Hindlimb muscle (tissue), 1 donor: Measurements from ENCODE around the gene SLC22A3. TPM values are rescaled to one million over a fixed set of nuclear protein-coding genes. Genes with fewer than 3 reads are reported as not detected.
"Not testable (repeated sequence)": the region's sequence is repeated elsewhere in the genome, so short reads cannot be mapped to it uniquely, and the experiment has no call there.

Experiments
- DNase-seq: peaks from one replicate; pipeline ENCODE4 v3.0.0-alpha.2; 2013
- polyA plus RNA-seq: library from polyadenylated mRNA; unstranded; fragments of 120-200 nt; gene quantifications from one replicate; pipeline ENCODE4 v1.2.1, GENCODE V29; 2013; ENCODE audit not compliant: insufficient read length

The SLC22A3 gene, protein sequence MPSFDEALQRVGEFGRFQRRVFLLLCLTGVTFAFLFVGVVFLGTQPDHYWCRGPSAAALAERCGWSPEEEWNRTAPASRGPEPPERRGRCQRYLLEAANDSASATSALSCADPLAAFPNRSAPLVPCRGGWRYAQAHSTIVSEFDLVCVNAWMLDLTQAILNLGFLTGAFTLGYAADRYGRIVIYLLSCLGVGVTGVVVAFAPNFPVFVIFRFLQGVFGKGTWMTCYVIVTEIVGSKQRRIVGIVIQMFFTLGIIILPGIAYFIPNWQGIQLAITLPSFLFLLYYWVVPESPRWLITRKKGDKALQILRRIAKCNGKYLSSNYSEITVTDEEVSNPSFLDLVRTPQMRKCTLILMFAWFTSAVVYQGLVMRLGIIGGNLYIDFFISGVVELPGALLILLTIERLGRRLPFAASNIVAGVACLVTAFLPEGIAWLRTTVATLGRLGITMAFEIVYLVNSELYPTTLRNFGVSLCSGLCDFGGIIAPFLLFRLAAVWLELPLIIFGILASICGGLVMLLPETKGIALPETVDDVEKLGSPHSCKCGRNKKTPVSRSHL
- 8.7 TPM for polyA plus RNA-seq

DNA sequence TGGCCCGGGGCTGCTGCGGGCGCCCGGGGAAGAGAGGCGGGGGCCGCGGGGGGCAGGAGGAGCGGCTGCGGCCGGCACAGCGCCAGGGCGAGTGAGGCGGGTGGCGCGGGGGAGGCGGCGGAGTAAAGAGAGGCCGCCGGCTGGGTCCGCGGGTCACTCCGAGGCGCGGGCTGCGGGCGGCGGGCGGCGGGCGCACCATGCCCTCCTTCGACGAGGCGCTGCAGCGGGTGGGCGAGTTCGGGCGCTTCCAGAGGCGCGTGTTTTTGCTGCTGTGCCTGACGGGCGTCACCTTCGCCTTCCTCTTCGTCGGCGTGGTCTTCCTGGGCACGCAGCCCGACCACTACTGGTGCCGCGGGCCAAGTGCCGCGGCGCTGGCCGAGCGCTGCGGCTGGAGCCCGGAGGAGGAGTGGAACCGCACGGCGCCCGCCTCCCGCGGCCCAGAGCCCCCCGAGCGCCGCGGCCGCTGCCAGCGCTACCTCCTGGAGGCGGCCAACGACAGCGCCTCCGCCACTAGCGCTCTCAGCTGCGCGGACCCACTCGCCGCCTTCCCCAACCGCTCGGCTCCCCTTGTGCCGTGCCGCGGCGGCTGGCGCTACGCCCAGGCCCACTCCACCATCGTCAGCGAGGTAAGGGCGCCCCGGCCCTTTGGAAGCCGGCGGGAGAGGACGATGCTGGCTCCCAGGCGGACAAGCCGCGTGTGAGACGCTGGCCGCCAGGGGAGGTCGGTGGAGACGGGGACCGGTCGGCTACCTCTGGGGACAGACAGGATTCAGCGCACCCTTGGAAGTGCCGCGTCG, at the start of gene SLC22A3:
Gene SLC22A3, plus strand, starts transcription at position 156 of the 797 bp plus-strand sequence. Its CDS starts 42 bp downstream, at position 198.
- peak; percentile 41 for DNase-seq

DNA sequence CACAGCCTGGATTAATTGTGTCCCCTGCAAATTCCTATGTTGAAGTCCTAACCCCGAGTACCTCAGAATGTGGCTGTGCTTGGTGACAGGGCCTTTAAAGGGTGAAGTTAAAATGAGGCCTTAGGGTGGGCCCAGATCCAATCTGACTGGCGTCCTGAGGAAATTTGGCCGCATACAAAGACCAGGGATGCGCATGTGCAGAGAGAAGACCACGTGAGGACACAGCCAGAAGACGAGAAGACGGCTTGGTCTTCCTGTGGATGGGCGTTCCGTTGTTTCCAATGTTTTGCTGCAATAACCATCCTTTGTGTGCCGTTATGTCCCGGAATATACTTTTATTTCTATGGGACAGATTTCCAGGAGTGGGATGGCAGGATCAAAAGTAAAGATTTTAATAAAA, 48.6 kb upstream of the SLC22A3 start:
- DNase-seq = no peak

DNA sequence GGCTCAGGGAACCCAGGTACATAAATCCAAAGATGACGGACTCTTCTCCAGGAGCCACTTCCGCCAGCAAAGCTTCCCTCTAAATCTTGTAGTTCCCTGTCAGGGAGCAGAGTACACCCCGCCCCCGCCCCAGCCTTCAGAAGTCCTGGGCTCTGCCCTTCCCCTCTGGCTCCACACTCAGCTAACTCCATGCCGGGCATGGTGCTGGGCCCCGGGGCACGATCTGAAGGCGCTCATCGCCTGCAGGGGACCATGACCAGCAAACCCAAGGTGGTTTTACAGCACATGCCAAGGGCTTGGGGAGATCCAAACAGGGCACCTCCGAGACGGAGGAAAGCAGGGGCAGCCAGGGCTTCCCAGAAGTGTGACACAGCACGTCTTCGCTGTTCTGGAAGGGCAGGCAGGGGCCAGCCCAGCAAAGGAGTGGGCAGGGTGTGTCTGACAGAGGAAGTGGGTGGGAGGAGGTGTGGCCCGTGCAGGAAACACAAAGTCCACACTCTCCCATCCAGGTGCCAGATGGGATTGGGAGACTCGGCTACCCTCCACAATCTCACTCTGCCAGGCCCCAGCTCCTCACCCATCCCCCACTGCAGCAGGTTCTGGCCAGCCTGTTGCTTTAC, 48.0 kb upstream of the SLC22A3 start:
- DNase-seq = no peak

DNA sequence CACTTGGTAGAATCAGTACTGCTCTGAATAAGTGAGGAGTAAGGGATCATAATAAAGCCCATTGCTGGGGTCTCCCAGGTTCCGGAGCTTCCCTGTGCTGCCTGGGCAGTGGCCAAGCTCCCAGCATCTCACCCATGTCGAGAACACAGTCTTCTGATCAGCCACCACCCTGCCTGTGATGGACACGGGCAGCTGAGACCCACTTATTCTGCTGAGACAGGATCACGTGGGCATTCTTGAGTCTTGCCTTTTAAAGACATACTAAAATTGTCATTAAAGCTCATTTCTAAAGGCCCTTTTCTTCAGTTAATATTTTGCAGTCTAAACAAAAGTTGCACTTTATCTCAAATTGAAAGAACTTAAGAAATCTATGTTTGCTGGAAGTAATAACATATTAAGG, 46.8 kb upstream of the SLC22A3 start:
- DNase-seq = peak; percentile 29

DNA sequence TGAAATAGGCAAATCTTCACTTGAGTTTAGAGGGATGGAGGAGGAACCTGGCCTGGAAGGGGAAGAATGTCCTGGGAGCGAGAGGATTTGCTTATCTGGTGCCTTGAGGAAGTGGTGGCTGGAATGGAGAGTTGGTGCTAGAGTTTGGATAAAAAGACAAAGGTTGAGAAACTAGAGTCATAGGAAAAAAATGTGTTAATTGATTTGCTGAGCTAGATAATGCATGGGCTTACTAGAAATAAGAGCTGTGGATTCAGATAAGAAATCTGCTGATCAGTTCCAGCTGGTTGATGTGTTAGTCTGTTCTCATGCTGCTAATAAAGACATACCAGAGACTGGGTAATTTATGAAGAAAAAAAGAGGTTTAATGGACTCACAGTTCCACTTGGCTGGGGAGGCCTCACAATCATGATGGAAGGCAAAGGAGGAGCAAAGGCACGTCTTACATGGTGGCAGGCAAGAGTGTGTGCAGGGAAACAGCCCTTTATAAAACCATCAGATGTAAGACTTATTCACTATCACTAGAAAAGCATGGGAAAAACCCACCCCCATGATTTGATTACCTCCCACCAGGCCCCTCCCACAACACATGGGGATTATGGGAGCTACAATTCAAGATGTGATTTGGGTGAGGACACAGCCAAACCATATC, 45.6 kb upstream of the SLC22A3 start:
- DNase-seq = not testable (repeated sequence)

DNA sequence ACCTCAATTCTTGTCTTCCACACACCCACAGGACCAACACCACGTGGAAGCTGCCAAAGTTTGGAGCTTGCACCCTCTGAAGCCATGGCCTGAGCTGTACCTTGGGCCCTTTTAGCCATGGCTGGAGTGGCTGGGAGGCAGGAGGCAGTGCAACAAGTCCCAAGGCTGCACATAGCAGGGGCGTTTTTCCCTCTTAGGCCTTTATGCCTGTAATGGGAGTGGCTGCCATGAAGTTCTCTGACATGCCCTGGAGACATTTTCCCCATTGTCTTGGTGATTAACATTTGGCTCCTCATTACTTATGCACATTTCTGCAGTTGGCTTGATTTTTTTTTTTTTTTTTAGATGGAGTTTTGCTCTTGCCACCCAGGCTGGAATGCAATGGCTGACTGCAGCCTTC, 44.4 kb upstream of the SLC22A3 start:
- no peak for DNase-seq

DNA sequence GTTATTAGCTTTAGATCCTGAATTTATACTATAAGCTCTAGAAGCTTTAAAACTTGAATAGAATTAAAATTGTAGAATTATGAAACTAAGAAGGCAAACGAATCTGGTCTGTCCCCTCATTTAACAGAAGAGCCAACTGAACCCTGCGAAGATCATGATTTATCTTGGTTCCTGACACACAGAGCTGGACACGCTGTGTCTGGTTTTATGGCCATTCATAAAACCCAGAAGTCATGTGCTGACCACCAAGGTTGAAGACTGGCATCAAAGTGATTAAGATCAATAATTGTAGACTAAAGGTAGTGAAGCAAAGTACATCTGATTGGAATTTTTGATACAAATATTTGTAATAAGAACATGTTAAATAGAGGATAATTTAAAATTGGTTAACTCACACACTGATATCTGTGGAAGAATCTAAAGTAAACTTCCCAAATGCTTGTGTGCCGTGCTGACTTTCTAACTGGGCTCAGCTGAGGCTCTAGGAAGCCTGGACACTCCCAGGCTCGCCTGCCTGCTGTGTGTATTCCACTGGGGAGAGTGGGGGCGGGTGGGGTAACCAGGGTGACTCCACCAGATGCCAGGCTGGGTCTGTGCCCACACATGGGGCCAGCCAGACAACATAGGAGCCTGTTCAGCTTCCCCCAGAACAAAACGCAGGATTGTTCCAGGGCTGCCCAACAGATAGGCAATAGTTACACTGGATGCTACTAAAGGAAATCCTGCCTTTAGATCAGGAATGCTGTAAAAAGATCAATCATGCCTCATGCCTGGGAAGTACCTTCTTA, 42.1 kb upstream of the SLC22A3 start:
- DNase-seq = no peak

DNA sequence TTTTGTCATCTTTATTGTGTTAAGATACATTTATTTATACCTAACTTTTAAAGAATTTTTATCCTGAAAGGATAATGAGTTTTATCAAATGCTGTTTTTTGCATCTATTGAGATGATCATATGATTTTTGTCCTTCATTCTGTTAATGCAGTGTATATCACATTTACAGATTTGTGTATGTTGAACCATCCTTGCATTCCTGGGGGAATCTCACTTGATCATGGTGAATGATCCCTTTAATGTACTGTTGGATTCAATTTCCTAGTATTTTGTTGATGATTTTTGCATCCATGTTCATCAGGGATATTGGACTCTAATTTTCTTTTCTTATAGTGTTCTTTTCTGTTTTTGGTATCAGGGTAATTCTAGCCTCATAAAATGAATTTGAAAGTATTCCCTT, 38.5 kb upstream of the SLC22A3 start:
- DNase-seq = no peak

DNA sequence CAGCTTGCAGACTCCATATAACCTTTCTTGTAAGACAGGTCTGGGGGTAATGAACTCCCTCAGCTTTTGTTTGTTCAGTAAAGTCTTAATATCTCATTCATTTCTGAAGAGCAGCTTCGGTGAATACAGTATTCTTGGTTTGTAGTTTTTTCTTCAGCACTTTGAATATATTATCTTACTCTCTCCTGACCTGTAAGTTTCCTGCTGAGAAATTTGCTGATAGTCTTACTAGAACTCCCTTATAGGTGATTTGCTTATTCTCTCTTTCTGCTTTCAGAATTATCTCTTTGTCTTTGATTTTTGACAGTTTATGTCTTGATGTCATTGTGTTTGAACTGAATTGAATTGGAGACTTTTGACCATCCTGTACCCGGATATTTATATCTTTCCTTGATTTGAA, 35.3 kb upstream of the SLC22A3 start:
- DNase-seq = no peak

DNA sequence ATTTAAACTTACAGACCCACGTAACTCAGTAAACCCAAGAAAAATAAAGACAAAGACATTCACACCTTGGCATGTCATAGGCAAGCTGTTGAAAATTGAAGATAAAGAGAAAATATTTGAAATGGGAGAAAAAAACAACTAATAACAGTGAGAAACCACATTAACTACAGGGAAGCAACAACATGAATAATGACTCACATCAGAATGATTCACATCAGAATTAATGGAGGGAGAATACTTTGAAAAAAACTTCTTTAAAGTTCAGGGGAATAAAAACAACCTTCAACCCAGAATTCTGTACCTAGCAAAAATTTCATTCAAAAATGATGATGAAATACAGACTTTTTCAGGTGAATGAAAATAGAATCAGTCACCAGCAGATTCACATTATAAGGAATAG, 32.9 kb upstream of the SLC22A3 start:
- no peak for DNase-seq

DNA sequence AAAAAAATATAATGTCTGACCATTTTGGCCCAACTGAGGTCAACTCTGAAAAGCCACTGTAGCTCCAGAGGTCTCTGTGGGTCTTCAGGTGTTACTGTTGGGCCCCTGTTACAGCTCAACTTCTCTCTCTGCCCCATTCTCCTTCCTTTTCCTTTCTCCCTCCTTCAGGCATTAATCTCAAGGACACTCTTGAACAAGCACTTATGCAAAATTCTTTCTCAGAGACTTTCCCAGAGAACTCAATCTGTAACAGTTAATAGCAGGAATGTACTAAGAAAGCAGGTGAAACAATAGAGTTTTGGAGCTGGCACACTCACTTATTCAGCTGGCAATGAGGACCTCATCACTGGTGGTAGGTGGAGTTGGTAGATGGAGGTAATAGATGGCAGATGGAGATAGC, 31.9 kb upstream of the SLC22A3 start:
- DNase-seq = no peak

DNA sequence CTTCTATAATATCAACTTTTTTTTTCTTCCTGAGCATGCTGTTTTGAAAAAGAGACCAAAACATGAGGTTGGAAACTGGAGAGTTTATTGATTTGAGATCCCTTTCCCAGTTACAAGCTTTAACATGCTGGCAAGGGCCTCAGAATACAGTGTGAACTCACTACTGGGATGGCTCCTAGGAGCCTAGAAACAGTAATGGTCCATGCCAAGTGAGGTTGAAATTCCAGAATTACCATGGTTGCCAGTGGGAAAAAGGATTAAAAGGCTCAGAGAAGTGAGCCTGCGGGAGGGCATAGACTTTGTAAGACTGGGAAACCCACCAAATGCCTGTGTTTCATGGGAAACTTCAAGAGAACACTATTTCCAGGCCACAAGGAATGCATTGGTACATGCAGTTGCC, 28.9 kb upstream of the SLC22A3 start:
- no peak for DNase-seq

DNA sequence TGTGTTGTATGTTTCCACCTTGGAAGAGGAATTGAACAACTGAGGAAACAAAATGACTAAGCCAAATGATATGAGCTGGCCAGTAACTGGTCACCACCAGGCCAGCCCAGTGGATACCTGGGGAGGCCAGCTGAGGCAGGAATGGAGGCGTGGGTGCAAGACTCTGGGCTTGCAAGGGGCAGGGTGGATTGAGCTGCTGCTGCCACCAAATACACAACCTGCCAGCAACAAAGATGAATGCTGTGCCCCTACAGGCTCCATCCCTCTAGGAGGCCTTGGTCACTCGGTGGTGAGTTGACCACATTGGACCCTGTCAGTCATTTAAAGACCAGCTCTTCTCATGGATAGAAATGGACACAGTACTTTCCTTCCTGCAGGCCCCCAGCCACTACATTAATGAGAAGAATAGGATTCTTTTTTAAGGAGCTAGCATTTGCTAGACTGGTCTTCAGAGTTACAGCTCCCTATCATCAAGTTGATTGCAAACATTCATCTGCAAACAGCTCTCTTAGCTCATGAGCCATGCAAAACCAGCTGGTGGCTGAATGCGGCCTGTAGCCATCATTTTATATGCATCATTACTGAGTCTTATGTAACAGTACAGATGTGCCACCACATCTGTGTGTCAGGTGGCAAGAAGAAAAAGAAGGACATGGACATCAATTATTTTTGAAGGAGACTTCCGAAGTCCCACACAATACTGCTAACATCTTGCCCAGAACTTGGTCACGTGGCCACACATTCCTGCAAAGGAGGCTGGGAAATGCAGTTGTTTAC, 26.3 kb upstream of the SLC22A3 start:
- DNase-seq = no peak

DNA sequence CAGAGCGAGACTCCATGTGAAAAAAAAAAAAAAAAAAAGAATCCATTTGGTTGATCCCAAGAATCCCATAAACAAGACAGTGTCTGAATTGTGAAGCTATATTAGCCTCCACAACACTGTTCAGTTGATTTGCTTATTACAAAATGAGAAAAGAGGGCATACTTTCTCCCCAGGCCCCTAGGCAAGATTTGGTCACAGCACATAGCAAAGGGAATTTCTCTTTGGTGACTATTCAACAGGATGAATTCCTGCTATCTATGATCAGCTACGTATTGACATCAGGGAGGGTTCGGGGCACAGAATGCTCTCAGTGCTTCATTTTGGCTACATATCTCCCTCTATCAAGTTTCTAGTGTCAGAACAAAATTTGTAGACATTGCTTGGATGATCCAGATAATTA, 20.2 kb upstream of the SLC22A3 start:
- no peak for DNase-seq

DNA sequence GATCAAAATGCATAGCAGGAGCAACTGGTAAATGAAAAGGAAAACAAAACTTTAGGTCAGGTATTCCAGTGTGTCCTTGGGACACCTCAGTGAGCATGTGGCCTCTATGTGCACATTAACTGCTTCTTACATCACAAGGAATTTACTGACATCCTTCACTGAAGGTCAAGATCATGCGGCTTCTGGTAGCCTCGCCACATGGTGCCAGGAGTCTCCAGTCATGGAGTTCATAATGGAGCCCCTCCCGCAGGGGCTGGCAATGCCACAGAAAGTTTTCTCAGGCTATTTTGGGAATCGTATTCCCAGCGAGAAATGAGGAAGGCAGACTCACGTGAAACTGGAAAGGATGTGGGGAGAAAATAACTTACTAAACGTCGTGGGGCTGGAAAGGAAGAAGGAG, 19.7 kb upstream of the SLC22A3 start:
- DNase-seq = no peak

DNA sequence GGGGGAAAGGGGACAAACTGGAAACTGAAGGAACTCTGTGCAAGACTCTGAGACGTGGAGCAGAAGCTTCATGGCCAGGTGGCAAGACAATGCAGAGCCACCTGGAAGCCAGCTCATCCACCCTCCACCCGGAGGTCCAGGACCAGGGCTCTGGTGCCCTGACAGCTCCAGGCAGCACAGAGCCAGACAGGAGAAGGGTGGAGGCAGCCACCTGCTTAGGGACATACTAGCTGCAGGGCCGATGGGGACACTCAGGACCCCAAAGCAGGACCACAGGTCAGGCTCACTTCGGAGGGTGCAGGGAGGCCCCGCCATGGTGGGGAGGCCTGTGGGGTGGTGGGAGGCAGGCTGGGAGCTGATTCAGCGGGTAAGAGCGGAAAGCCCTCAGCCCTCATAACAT, 19.0 kb upstream of the SLC22A3 start:
- no peak for DNase-seq

DNA sequence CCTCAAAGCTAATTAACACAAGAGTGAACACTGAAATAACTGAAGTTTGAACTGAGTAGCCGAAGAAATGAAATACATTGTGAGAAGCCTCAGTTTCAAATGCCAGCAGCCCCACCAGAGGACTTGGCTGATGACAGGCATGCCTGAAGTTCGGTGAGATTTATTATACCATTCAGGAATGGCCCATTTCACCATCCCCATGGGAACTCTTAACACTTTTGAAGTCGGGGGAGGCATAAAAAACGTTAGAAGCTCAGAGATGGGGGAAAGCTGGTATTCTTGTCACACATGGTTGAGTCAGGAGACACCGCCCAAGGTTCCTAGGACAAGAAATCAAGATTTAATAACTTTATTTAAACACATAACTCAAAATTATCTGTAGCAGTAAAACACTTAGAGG, 17.6 kb upstream of the SLC22A3 start:
- DNase-seq = no peak

DNA sequence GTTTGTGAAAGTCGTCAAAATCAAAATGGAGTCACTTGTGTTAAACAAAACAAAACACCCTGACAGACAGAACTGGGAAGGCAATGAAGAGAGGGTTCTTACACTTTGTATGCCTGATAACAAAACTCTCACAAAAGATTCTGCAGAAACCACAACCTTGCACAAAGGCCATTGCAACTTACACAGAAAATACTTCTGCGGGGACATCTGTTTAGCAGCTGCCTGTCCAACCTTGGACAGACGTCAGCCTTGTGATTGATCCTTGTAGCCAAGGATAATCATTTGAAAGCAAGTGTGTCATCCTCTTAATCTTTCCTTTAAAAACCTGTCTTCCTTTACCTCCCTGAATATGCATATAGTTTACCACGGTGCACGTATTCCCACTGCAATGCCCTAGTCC, 17.0 kb upstream of the SLC22A3 start:
- DNase-seq = no peak

DNA sequence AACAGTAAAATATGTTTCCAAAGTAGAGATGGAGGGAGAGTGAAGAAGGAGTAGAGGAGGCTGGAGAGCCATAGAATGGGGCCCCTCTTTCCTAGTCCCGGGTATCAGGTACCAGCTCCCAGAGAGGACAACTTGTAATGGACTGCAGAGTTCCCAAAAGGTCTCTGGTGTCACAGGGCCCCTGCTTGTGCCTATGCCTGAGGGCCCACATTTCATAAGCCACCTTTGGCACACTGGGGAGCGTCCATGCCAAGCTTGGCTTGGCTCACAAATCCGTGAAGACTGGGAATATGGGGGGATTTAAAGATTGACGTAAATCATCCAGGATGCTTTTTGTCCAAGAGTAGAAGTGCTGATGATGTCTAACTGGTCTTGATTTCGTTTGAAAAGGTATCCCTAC, 16.4 kb upstream of the SLC22A3 start:
- DNase-seq = no peak

DNA sequence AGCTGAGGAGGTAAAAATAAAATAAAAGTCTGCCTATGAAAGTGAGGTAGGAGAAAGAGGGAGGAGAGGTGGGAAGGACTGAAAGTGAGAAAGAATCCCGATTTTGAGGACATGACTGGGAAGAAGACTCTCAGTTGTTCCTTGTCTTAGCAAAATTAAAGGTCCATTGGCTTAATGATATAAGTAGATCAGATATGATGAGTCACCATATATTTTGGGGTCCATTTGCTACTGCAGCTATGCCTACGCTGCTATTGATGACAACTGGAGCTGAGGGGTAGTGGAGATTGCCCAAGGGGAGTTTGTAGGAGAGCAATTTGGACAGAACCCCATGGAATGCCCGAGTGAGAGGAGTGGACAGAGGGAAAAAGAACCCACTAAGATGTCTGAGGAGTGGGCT, 15.1 kb upstream of the SLC22A3 start:
- DNase-seq = no peak

DNA sequence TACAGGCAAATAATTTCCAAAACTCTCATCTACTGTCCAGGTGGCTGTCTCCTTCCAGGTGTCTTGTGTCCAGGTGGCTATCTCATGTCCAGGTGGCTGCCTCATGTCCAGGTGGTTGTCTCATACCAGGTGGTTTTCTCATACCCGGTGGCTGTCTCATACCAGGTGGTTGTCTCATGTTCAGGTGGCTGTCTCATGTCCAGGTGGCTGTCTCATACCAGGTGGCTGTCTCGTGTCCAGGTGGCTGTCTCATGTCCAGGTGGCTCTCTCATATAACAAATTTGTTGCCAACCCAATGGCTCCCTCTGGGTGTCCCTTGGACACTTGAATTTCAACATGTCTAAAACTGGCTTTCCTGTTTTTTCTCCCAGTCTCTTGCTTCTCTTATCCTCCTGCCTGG, 14.3 kb upstream of the SLC22A3 start:
- DNase-seq = no peak
